HEK293 (cell line): ENCODE results near the gene GPR63.

ENCODE experiments used
- IKZF3 ChIP-seq: fragments of 450-650 bp; IDR thresholded peaks from 2 replicates; pipeline ENCODE4 v1.5.0; 2018; ENCODE audit warnings: missing biosample characterization, mild to moderate bottlenecking, missing genetic modification characterization, moderate library complexity
- KLF8 ChIP-seq: fragments of 450-650 bp; formaldehyde crosslinking; IDR thresholded peaks from 2 replicates; pipeline ENCODE4 v1.5.1; 2016; ENCODE audit warnings: missing biosample characterization, missing genetic modification characterization
- PRDM1 ChIP-seq: fragments of 450-650 bp; formaldehyde crosslinking; IDR thresholded peaks from 2 replicates; pipeline ENCODE4; 2016; ENCODE audit warnings: missing biosample characterization, missing genetic modification characterization
- TCF7L2 ChIP-seq: IDR thresholded peaks from 2 replicates; pipeline ENCODE4 v1.6.1; 2011; ENCODE audit warnings: low read depth, mild to moderate bottlenecking, inconsistent platforms, low read length, moderate library complexity, borderline replicate concordance
- ZBTB20 ChIP-seq: fragments of 450-650 bp; formaldehyde crosslinking; IDR thresholded peaks from 2 replicates; pipeline ENCODE4 v1.5.1; 2016; ENCODE audit warnings: missing biosample characterization, missing genetic modification characterization
- ZNF133 ChIP-seq: fragments of 450-650 bp; formaldehyde crosslinking; IDR thresholded peaks from 2 replicates; pipeline ENCODE4 v1.5.1; 2016; ENCODE audit warnings: missing biosample characterization, missing genetic modification characterization
- ZNF140 ChIP-seq: fragments of 450-650 bp; formaldehyde crosslinking; IDR thresholded peaks from 2 replicates; pipeline ENCODE4 v1.5.1; 2016; ENCODE audit warnings: missing biosample characterization, missing genetic modification characterization
- ZNF16 ChIP-seq: fragments of 450-650 bp; formaldehyde crosslinking; IDR thresholded peaks from 2 replicates; pipeline ENCODE4 v1.5.1; 2016; ENCODE audit warnings: low read depth, missing biosample characterization, missing genetic modification characterization
- ZNF266 ChIP-seq: fragments of 450-650 bp; formaldehyde crosslinking; IDR thresholded peaks from 2 replicates; pipeline ENCODE4 v1.5.1; 2016; ENCODE audit warnings: missing biosample characterization, missing genetic modification characterization, low read depth
- ZNF324 ChIP-seq: fragments of 450-650 bp; formaldehyde crosslinking; IDR thresholded peaks from 2 replicates; pipeline ENCODE4 v1.5.1; 2016; ENCODE audit warnings: missing biosample characterization, missing genetic modification characterization
- ZNF350 ChIP-seq: fragments of 450-650 bp; formaldehyde crosslinking; IDR thresholded peaks from 2 replicates; pipeline ENCODE4 v1.5.0; 2017; ENCODE audit warnings: missing biosample characterization, mild to moderate bottlenecking, missing genetic modification characterization
- ZNF366 ChIP-seq: fragments of 450-650 bp; formaldehyde crosslinking; conservative IDR thresholded peaks from 2 replicates; pipeline ENCODE4 v1.5.1; 2016; ENCODE audit warnings: missing biosample characterization, missing genetic modification characterization
- ZNF423 ChIP-seq: fragments of 450-650 bp; formaldehyde crosslinking; IDR thresholded peaks from 2 replicates; pipeline ENCODE4 v1.5.1; 2016; ENCODE audit warnings: missing biosample characterization, missing genetic modification characterization
- ZNF510 ChIP-seq: fragments of 450-650 bp; formaldehyde crosslinking; IDR thresholded peaks from 2 replicates; pipeline ENCODE4 v1.5.1; 2018; ENCODE audit warnings: mild to moderate bottlenecking, missing genetic modification characterization, missing biosample characterization; ENCODE audit not compliant: insufficient replicate concordance
- ZNF677 ChIP-seq: fragments of 450-650 bp; IDR thresholded peaks from 2 replicates; pipeline ENCODE4 v1.5.0; 2018; ENCODE audit warnings: missing biosample characterization, mild to moderate bottlenecking, missing genetic modification characterization, moderate library complexity
- ZNF776 ChIP-seq: fragments of 450-650 bp; formaldehyde crosslinking; IDR thresholded peaks from 2 replicates; pipeline ENCODE4 v1.5.0; 2017; ENCODE audit warnings: missing biosample characterization, missing genetic modification characterization, borderline replicate concordance
- ZNF777 ChIP-seq: fragments of 450-650 bp; formaldehyde crosslinking; IDR thresholded peaks from 2 replicates; pipeline ENCODE4 v1.5.1; 2017; ENCODE audit warnings: missing biosample characterization, missing genetic modification characterization, borderline replicate concordance
- ZNF791 ChIP-seq: fragments of 450-650 bp; formaldehyde crosslinking; IDR thresholded peaks from 2 replicates; pipeline ENCODE4 v1.5.1; 2016; ENCODE audit warnings: missing biosample characterization, missing genetic modification characterization
- ZNF843 ChIP-seq: fragments of 450-650 bp; formaldehyde crosslinking; IDR thresholded peaks from 2 replicates; pipeline ENCODE4 v1.5.1; 2016; ENCODE audit warnings: missing biosample characterization, missing genetic modification characterization
- ZSCAN23 ChIP-seq: fragments of 450-650 bp; formaldehyde crosslinking; IDR thresholded peaks from 2 replicates; pipeline ENCODE4 v1.5.1; 2016; ENCODE audit warnings: missing biosample characterization, missing genetic modification characterization
- TF ChIP-seq, protein P1 (sequence below): fragments of 450-650 bp; formaldehyde crosslinking; IDR thresholded peaks from 2 replicates; pipeline ENCODE4 v1.5.1; 2016; ENCODE audit warnings: missing biosample characterization, missing genetic modification characterization
- TF ChIP-seq, protein P2 (sequence below): fragments of 450-650 bp; formaldehyde crosslinking; IDR thresholded peaks from 2 replicates; pipeline ENCODE4 v1.5.1; 2016; ENCODE audit warnings: missing biosample characterization, missing genetic modification characterization
- TF ChIP-seq, protein P3 (sequence below): fragments of 450-650 bp; formaldehyde crosslinking; IDR thresholded peaks from 2 replicates; pipeline ENCODE4 v1.5.1; 2016; ENCODE audit warnings: missing biosample characterization, missing genetic modification characterization
- TF ChIP-seq, protein P4 (sequence below): fragments of 450-650 bp; formaldehyde crosslinking; IDR thresholded peaks from 2 replicates; pipeline ENCODE4 v1.5.1; 2017; ENCODE audit warnings: missing biosample characterization, missing genetic modification characterization
- TF ChIP-seq, protein P5 (sequence below): fragments of 450-650 bp; formaldehyde crosslinking; IDR thresholded peaks from 2 replicates; pipeline ENCODE4 v1.5.1; 2016; ENCODE audit warnings: missing biosample characterization, missing genetic modification characterization, borderline replicate concordance
- TF ChIP-seq, protein P6 (sequence below): fragments of 450-650 bp; formaldehyde crosslinking; IDR thresholded peaks from 2 replicates; pipeline ENCODE4 v1.5.1; 2016; ENCODE audit warnings: missing biosample characterization, missing genetic modification characterization
- TF ChIP-seq, protein P7 (sequence below): fragments of 450-650 bp; formaldehyde crosslinking; IDR thresholded peaks from 2 replicates; pipeline ENCODE4 v1.5.1; 2016; ENCODE audit warnings: missing biosample characterization, missing genetic modification characterization

Gene GPR63

DNA sequence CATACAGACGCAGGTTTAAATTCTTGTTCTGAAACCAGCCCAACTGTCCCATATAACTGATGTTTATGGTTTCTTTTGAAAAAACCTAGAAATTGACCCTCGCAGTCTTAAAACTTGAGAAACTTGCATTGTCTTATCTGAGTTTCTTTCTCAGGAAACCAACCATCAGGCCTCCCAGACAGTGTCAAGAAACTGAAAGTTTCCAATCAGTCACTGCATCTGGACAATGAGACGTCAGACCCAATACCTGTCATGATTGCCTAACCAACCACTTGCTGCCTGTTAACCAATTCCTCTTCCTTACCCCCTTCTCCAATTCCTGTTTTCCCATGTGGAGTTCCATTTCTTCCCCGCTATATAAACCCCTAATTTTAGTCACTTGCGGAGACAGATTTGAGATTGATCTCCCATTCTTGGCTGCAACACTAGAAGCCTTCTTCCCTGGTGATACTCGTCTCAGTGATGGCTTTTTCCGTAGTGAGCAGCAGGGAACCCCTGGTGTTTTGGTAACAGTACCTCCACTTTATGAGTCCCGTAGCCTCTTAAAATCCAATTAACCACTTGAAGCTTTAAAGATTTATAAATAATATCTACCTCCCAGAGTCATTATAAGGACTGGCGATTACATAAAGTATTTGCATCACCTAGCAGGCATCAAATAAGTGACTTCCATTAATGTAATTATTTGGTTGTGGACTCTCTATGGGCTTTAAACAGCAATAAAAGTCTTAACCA is 49.3 kb downstream of the GPR63 start (continued):
- TF ChIP-seq ZNF366 (peak; percentile 63), ZBTB20 (tag by site-specific recombination) (no peak), ZNF677 (no peak), ZNF423 (tag by site-specific recombination) (no peak), ZNF510 (tag by site-specific recombination) (no peak), PRDM1 (tag by site-specific recombination) (no peak), ZNF324 (tag by site-specific recombination) (no peak), TCF7L2 (no peak), ZNF140 (tag by site-specific recombination) (no peak), ZSCAN23 (no peak), ZNF776 (no peak), ZNF777 (tag by site-specific recombination) (no peak), ZNF16 (tag by site-specific recombination) (no peak), KLF8 (tag by site-specific recombination) (no peak), ZNF843 (tag by site-specific recombination) (peak; percentile 63; the same call in 1 of the 2 replicates), ZNF266 (tag by site-specific recombination) (no peak), ZNF791 (tag by site-specific recombination) (no peak), ZNF133 (tag by site-specific recombination) (no peak), ZNF350 (tag by site-specific recombination) (0 out of 2 replicates have a peak, but pooled peaks have one; percentile 36), IKZF3 (tag by site-specific recombination) (peak; percentile 42; the same call in 1 of the 2 replicates)
- TF ChIP-seq, protein P1, sequence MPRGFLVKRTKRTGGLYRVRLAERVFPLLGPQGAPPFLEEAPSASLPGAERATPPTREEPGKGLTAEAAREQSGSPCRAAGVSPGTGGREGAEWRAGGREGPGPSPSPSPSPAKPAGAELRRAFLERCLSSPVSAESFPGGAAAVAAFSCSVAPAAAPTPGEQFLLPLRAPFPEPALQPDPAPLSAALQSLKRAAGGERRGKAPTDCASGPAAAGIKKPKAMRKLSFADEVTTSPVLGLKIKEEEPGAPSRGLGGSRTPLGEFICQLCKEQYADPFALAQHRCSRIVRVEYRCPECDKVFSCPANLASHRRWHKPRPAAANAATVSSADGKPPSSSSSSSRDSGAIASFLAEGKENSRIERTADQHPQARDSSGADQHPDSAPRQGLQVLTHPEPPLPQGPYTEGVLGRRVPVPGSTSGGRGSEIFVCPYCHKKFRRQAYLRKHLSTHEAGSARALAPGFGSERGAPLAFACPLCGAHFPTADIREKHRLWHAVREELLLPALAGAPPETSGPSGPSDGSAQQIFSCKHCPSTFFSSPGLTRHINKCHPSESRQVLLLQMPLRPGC (tag by site-specific recombination): no peak
- TF ChIP-seq, protein P2, sequence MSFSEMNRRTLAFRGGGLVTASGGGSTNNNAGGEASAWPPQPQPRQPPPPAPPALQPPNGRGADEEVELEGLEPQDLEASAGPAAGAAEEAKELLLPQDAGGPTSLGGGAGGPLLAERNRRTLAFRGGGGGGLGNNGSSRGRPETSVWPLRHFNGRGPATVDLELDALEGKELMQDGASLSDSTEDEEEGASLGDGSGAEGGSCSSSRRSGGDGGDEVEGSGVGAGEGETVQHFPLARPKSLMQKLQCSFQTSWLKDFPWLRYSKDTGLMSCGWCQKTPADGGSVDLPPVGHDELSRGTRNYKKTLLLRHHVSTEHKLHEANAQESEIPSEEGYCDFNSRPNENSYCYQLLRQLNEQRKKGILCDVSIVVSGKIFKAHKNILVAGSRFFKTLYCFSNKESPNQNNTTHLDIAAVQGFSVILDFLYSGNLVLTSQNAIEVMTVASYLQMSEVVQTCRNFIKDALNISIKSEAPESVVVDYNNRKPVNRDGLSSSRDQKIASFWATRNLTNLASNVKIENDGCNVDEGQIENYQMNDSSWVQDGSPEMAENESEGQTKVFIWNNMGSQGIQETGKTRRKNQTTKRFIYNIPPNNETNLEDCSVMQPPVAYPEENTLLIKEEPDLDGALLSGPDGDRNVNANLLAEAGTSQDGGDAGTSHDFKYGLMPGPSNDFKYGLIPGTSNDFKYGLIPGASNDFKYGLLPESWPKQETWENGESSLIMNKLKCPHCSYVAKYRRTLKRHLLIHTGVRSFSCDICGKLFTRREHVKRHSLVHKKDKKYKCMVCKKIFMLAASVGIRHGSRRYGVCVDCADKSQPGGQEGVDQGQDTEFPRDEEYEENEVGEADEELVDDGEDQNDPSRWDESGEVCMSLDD (tag by site-specific recombination): no peak
- TF ChIP-seq, protein P3, sequence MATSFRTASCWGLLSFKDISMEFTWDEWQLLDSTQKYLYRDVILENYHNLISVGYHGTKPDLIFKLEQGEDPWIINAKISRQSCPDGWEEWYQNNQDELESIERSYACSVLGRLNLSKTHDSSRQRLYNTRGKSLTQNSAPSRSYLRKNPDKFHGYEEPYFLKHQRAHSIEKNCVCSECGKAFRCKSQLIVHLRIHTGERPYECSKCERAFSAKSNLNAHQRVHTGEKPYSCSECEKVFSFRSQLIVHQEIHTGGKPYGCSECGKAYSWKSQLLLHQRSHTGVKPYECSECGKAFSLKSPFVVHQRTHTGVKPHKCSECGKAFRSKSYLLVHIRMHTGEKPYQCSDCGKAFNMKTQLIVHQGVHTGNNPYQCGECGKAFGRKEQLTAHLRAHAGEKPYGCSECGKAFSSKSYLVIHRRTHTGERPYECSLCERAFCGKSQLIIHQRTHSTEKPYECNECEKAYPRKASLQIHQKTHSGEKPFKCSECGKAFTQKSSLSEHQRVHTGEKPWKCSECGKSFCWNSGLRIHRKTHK: no peak
- TF ChIP-seq, protein P4, sequence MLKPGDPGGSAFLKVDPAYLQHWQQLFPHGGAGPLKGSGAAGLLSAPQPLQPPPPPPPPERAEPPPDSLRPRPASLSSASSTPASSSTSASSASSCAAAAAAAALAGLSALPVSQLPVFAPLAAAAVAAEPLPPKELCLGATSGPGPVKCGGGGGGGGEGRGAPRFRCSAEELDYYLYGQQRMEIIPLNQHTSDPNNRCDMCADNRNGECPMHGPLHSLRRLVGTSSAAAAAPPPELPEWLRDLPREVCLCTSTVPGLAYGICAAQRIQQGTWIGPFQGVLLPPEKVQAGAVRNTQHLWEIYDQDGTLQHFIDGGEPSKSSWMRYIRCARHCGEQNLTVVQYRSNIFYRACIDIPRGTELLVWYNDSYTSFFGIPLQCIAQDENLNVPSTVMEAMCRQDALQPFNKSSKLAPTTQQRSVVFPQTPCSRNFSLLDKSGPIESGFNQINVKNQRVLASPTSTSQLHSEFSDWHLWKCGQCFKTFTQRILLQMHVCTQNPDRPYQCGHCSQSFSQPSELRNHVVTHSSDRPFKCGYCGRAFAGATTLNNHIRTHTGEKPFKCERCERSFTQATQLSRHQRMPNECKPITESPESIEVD: peak; percentile 69; the same call in 1 of the 2 replicates
- TF ChIP-seq, protein P5, sequence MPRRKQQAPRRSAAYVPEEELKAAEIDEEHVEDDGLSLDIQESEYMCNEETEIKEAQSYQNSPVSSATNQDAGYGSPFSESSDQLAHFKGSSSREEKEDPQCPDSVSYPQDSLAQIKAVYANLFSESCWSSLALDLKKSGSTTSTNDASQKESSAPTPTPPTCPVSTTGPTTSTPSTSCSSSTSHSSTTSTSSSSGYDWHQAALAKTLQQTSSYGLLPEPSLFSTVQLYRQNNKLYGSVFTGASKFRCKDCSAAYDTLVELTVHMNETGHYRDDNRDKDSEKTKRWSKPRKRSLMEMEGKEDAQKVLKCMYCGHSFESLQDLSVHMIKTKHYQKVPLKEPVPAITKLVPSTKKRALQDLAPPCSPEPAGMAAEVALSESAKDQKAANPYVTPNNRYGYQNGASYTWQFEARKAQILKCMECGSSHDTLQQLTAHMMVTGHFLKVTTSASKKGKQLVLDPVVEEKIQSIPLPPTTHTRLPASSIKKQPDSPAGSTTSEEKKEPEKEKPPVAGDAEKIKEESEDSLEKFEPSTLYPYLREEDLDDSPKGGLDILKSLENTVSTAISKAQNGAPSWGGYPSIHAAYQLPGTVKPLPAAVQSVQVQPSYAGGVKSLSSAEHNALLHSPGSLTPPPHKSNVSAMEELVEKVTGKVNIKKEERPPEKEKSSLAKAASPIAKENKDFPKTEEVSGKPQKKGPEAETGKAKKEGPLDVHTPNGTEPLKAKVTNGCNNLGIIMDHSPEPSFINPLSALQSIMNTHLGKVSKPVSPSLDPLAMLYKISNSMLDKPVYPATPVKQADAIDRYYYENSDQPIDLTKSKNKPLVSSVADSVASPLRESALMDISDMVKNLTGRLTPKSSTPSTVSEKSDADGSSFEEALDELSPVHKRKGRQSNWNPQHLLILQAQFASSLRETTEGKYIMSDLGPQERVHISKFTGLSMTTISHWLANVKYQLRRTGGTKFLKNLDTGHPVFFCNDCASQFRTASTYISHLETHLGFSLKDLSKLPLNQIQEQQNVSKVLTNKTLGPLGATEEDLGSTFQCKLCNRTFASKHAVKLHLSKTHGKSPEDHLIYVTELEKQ (tag by site-specific recombination): no peak
- TF ChIP-seq, protein P6, sequence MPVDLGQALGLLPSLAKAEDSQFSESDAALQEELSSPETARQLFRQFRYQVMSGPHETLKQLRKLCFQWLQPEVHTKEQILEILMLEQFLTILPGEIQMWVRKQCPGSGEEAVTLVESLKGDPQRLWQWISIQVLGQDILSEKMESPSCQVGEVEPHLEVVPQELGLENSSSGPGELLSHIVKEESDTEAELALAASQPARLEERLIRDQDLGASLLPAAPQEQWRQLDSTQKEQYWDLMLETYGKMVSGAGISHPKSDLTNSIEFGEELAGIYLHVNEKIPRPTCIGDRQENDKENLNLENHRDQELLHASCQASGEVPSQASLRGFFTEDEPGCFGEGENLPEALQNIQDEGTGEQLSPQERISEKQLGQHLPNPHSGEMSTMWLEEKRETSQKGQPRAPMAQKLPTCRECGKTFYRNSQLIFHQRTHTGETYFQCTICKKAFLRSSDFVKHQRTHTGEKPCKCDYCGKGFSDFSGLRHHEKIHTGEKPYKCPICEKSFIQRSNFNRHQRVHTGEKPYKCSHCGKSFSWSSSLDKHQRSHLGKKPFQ (tag by site-specific recombination): no peak
- TF ChIP-seq, protein P7, sequence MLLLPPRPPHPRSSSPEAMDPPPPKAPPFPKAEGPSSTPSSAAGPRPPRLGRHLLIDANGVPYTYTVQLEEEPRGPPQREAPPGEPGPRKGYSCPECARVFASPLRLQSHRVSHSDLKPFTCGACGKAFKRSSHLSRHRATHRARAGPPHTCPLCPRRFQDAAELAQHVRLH (tag by site-specific recombination): no peak
